C4-2B (cell line): Measurements from ENCODE around the gene DHRS1.

Experiments
- ZFX ChIP-seq: fragments of 450-650 bp; IDR thresholded peaks from 2 replicates; pipeline ENCODE4 v1.6.1; 2017
- TF ChIP-seq, protein P1 (sequence below): fragments of 450-650 bp; conservative IDR thresholded peaks from 2 replicates; pipeline ENCODE4 v1.5.1; 2017; ENCODE audit warnings: mild to moderate bottlenecking

DNA sequence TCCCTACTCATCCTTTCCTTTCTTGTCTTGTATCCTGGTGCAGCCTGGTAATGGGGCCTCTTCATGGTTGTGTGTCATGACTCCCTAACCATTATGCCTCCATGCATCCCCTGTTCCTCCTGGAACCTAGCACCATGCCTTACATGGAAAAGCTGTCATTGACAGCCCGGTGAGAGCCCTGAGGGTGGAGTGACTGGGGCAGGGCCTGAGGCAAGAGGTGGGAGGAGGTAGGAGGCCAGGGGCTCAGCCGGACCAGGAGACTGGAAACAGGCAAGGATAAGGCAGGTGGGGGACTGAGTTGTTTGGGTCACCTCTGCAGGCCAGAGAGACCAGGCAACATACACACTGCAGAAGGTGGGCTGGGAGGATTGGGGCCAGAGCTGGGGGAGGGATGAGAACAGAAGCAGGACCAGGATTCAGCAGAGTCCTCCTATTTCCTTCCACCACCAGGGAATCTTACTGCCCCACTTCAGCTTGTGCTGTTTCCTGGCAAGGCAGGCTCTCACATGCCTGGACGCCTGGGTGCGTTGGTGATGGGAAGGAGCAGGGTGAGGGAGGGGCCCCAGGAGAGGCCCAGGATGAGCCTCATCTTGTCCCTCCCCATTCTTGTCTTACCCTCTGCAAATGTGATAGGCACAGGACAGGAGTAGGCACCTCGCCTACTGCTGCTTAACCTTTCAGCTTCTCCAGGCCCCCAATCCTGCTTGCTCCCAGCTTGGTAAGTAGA lies 10.1 kb upstream of the DHRS1 start, which contains the start of gene LTB4R2:
- TF ChIP-seq, protein P1, sequence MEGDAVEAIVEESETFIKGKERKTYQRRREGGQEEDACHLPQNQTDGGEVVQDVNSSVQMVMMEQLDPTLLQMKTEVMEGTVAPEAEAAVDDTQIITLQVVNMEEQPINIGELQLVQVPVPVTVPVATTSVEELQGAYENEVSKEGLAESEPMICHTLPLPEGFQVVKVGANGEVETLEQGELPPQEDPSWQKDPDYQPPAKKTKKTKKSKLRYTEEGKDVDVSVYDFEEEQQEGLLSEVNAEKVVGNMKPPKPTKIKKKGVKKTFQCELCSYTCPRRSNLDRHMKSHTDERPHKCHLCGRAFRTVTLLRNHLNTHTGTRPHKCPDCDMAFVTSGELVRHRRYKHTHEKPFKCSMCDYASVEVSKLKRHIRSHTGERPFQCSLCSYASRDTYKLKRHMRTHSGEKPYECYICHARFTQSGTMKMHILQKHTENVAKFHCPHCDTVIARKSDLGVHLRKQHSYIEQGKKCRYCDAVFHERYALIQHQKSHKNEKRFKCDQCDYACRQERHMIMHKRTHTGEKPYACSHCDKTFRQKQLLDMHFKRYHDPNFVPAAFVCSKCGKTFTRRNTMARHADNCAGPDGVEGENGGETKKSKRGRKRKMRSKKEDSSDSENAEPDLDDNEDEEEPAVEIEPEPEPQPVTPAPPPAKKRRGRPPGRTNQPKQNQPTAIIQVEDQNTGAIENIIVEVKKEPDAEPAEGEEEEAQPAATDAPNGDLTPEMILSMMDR, result no peak
- TF ChIP-seq ZFX, result no peak
